Right ventricle myocardium inferior (tissue), 1 donor: Measurements from ENCODE around the gene RASA1. TPM values are rescaled to one million over a fixed set of nuclear protein-coding genes. Genes with fewer than 3 reads are reported as not detected.
"Not testable (repeated sequence)": the region's sequence is repeated elsewhere in the genome, so short reads cannot be mapped to it uniquely, and the experiment has no call there.

Experiments
- ATAC-seq: fragments of 200-7000 bp; cut with Tn5 transposase; one replicate; pipeline ENCODE4 v1.9.1; 2020; ENCODE audit warnings: mild to moderate bottlenecking, moderate library complexity
- DNase-seq: peaks from one replicate; pipeline ENCODE4 v3.0.0; 2021; ENCODE audit errors: missing footprints
- intact Hi-C: fragments of 100-400 bp; cut with DNase I; formaldehyde crosslinking; loops from one replicate; pipeline ENCODE4 v1.11.0; 2022
- total RNA-seq: library from RNA; stranded (reverse); fragmentation: NEBNext Ultra II Directional; extraction: Animal tissue kit (Norgen Biotek cat#: 25700); gene quantifications from one replicate; pipeline ENCODE4 v1.2.1, GENCODE V29; 2021
- donor health status: DM: no; HTN: yes; CAD: no; lungs with severe emphysema.

RASA1 gene
- total RNA-seq, 1 donor from 2014 or later = 19.8 TPM

DNA sequence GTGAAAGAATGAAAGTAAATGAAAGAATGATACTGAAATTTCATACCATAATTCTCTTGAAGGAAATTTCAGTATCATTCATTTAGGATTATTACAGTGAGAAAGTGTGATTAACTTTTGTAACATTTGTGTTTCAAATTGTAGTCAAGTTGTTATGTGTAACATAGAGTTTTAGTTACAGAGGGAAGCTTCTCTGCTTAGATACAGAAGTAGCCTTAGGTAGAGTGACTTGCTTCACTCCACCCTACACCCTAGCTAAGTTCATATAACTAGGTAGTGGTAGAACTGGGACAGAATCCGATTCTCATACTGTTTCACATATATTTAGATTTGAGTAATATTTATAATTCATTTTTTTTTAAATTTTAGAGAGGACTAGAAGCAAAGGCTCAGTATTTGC is 9.0 kb downstream of the RASA1 start:
- DNase-seq (no peak), ATAC-seq (no peak)
- intact Hi-C loops = no loop called here

DNA sequence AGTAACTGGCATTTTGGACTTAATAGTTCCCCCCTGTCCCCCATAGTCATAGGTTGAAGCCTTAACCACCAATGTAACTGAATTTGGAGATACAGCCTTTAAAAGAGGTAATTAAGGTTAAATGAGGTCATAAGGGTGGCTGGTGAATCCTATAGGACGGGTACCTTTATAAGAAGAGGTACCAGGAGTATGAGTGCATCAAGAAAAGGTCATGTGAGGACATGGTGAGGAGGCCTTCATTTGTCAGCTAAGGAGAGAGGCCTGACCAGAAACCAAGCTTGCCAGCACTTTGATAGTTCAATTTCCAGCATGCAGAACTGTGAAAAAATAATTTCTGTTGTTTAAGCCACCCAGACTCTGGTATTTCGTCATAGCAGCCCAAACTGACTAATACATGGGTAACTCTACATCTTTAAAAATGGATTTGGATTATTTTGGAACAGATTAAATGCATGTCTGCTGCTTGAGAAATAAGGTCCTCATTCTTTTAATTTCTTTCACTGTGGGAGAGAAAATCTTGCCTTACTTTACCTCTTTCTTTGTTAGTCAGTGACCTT is 9.7 kb downstream of the RASA1 start:
- intact Hi-C loops = no loop called here
- DNase-seq (no peak), ATAC-seq (no peak)

DNA sequence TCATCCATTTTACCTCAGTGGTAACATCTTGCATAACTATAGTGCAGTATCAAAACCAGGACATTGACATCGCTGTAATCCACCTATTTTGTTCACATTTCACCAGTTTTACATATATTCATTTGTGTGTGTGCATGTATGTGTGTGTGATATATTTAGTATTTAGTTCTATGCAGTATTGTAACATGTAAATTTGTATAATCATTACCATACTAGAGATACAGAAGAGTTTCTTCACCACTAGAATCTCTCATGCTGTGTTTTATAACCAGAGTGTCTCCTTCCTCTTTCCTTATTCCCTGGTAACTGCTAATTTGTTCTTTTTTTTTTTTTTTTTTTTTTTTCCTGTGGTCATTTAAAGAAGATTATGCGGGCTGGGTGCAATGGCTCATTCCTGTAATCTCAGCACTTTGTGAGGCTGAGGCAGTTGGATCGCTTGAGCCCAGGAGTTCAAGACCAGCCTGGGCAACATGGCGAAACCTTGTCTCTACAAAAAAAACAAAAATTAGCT is 11.0 kb downstream of the RASA1 start:
- DNase-seq (no peak), ATAC-seq (no peak)
- intact Hi-C loops = no loop called here

DNA sequence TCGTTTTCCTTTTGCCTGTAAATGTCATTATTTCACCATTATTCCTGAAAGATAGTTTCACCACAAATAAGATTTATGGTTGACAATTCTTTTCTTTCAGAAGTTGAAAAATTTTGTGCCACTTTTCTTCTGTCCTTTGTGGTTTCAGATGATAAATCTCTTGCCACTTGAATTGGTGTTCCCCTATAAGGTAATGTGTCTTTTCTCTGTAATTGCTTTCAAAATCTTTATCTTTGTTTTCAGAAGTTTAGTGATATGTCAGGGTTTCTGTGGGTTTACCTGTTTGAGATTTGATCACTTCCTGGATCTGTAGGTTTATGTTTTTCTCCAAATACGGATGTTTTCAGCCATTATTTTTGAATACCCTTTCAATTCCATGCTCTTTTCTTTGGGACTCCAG is 14.6 kb downstream of the RASA1 start:
- intact Hi-C loops = no loop called here
- DNase-seq (no peak), ATAC-seq (no peak)

DNA sequence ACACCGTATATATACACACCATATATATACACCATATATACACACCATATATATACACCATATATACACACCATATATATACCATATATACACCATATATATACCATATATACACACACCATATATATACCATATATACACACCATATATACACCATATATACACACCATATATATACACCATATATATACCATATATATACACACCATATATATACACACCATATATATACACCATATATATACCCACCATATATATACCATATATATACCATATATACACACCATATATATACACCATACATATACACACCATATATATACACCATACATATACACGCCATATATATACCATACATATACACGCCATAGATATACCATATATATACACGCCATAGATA is 19.6 kb downstream of the RASA1 start:
- DNase-seq, intact Hi-C loops, ATAC-seq: not testable (repeated sequence)

DNA sequence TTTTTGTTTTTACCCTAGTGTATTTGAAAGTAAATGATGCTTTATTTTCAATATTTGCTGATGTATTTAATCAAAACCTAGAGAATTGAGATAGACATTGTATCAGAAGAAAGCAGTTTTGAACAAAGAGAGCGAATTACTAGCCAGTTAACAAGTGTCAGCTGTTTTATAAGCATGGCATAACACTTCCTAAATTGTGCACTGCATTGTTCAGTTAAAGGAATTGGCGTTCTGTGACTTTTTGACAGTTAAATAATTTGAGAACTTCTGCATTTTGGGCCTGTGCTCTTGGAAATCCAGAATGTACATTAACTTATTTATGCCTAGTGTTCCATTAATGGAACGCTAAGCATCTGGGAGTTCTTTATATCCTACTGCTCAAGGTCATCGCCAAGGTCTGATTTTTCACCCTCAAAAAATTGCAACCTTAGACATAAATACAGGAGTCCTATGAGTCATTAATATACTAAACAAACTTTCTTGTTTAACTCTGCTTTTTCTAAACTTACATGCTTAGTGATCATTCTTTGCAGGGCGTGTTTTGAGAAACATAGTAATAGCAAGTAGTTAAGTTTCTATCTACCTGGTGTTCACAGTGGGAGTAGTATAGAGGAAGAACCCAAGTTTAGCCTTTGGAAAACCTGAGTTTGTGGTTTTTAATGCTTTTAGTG is 31.1 kb downstream of the RASA1 start:
- intact Hi-C loops = no loop called here
- no peak for ATAC-seq

DNA sequence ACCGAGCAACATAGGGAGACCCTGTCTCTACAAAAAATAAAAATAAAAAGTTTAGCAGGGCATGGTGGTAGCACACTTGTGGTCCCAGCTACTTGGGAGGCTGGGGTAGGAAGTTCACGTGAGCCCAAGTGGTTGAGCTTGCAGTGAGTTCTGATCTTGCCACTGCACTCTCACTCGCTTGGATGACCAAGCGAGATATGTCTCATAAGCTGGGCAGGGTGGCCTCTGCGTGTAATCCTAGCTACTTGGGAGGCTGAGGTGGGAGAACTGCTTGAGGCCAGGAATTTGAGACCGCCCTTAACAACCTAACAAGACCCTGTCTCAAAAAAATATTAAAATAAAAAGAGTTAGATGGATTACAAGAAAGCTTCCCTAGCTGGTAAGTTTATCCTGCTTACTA is 32.5 kb downstream of the RASA1 start:
- intact Hi-C loops = no loop called here
- no peak for ATAC-seq
- no peak for DNase-seq

More for the DNA sequence above, 31.1 kb downstream of the RASA1 start:
- DNase-seq = no peak

DNA sequence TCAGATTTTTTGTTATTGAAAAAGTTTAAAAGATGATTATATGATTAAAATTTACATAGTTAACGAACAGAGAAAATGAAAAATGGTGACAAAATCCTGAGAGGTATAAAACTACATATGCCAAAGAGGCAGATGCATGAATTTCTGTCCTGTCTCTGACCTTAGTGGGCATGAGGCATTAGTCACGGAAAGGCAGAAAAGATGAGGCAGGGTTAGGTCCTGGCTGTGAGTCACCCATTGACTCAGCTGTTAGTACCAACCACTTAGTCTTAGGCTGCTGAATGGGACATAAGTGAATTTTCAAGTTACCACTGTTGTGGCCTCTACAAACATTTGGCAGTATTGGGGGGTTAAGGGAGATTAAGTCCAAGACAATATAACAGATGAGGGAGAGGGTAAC is 33.1 kb downstream of the RASA1 start:
- DNase-seq = no peak
- intact Hi-C loops = no loop called here

DNA sequence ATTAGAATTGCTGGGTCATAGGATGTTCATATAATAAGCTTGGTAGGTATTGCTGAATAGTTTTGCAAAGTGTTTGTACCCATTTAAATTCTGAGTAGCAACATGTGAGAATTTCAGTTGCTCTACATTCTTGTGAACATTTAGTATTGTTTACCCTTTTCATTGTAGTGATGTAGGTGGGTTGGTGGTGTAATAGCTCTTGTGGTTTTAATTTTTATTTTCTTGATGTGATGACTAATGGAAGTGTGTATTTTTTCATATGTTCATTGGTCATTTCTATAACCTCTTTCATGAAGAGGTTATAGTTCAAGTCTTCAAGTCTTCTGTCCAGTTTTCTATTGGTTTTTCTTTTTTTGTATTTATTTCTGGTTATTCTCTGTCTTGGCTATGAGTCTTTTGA is 34.4 kb downstream of the RASA1 start:
- DNase-seq = no peak
- intact Hi-C loops = no loop called here

More for the DNA sequence above, 33.1 kb downstream of the RASA1 start:
- no peak for ATAC-seq

DNA sequence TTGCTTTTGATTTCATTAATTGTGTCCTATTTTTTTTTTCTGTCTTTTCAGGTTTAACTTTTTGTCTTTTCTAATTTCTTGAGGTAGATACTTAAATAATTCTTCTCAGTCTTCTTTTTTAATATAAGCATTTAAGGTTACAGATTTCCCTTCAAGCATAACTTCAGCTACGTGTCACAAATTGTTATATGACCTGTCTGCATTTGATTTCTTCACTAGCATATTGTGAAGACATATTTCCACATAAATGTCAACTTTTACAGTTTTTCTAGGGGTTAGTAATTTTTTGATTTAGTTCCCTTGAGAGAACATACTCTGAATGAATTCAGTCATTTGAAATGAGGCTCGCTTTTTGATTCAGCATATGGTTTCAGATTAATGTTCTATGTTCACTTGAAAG is 35.6 kb downstream of the RASA1 start:
- ATAC-seq = no peak
- intact Hi-C loops = no loop called here
- no peak for DNase-seq

More for the DNA sequence above, 34.4 kb downstream of the RASA1 start:
- ATAC-seq = no peak

DNA sequence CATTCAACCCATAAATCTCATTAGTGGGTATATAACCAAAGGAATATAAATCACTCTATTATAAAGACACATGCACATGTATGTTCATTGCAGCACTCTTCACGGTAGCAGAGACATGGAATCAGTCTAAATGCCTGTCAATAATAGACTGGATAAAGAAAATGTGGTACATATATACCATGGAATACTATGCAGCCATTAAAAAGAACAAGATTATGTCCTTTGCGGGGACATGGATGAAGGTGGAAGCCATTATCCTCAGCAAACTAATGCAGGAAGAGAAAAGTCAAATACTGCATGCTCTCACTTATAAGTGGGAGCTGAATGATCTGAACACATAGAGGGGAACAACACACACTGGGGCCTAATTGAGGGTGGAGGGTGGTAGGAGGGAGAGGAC is 38.4 kb downstream of the RASA1 start:
- intact Hi-C loops, DNase-seq, ATAC-seq: not testable (repeated sequence)

DNA sequence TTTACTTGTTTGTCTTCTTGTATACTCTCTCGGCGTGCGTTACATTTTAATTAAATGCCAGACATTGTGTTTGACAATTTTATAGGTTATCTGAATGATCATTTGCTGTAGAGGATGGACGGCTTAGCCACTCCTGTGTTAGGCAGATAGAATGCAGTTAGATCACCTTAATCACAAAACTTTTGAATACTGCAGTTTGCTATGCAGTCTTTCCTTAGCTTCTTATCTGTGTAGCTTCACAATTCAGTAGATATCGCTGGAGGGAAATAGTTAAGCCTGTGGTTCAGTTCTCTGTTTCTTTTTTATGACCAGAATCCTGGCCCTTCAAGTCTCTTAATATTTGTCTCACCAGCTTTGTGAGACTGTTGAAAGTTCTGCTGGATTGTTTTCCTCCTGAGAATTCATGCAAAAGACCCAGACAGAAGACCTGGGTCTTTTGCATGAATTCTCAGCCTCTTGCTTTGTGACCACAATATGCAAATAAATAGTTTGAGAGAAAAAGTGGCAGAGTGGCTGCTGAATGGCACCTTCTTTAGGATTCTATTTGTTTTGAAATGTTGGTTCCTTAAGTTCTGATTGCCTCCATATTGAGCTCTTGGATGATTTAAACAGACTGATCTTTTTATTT is 40.2 kb downstream of the RASA1 start:
- DNase-seq = no peak
- intact Hi-C loops = no loop called here
- no peak for ATAC-seq

DNA sequence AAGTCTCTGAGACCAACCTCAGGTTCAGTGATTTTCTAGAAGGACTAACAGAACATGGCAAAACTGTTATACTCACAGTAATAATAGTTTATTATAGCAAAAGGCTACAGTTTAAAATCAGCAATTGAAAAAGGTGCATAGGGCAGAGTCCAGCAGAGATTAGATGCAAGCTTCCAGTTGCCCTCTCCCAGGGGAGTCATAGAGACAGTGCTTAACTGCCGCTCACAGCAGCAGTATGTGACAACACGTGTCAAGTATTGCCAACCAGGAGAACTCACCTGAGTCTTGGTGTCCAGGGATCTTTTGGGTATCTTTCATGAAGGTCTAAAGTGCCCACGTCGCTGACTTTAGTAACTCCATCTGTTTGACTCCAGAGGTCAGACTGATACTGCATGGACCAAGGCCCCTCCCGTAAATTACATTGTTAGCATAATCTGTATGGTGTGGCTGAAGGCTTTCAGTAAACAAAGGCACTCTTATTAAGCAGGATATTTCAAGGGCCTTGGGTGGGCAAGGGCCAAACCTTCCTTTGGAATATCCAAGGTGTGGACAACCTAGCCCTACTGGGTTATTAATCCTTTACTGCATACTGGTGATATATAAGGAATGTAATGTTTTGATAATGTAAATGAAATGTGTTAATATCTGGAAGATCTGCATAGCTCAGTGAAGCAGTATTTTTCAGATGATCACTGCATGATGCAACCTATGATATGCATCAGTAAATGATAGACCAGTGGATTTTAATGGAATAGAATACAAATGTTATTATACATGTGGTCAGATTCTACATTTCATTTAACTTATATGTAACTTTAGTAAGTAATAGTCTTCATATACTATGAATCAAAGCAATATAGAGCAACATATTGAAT is 44.0 kb downstream of the RASA1 start:
- intact Hi-C loops = no loop called here
- ATAC-seq (no peak), DNase-seq (no peak)

DNA sequence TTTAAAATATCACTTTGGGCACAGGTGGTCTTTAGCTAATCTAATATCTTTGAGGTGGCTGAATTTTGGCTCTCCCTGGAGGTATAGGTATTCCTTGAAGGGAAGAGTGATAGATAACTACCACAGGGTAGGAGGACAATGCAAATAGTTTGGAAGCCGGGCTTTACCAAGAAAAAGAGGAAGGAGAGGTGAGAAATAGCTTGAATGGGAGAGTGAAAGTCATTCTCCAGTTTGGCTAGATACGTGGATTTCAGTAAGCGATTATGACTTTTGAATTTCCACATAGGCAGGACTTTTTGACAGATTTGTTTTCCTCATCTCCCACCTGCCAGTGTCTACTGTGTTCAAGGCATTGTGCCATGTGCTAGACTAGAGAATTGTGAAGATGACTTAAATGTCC is 45.5 kb downstream of the RASA1 start:
- intact Hi-C loops = no loop called here
- no peak for DNase-seq
- ATAC-seq = no peak

DNA sequence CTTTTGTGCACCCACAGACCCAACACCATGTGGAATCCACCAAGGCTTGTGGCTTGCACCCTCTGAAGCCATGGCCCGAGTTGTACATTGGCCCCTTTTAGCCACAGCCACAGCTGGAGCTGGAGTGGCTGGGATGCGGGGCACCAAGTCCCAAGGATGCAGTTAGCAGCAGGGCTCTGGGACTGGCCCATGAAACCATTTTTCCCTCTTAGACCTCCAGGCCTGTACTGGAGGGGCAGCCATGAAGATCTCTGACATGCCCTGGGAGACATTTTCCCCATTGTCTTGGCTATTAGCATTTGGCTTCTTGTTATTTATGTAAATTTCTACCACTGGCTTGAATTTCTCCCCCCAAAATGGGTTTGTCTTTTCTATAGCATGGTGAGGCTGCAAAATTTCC is 51.8 kb downstream of the RASA1 start:
- ATAC-seq = no peak
- DNase-seq = no peak
- intact Hi-C loops = no loop called here

DNA sequence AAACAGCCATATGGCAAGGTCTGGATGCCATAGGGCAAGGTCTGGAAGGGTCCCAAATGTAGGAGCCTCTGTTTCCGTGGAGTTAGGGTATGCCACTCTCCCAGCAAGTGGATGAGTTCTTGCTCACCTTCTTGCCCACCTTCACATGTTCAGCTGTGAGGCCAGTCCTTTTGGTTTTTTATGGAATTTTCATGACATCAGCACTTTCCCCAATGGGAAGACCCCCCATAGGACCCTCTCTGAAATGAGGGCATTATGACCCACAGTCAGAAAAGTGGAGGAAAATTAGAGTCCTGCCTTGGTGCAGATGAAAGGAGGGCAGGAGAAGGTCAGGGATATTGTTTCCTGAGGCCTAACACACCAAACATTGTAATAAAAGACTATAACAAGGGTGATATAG is 53.9 kb downstream of the RASA1 start:
- DNase-seq (no peak), ATAC-seq (no peak)
- intact Hi-C loops = no loop called here

DNA sequence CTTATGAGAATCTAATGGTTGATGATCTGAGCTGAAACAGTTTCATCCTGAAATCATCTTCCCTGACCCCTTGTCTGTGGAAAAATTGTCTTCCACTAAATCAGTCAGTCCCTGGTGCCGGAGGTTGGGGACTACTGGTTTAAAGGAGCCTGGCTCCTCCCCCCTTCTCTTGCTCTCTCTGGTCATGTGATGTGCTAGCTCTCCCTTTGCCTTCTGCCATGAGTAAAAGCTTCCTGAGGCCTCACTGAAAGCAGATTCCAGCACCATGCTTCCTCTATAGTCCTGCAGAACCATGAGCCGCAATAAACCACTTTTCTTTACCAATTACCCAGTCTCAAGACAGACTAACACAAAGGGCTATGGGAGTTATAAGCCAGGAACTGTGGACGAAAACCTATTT is 54.7 kb downstream of the RASA1 start:
- DNase-seq (no peak), ATAC-seq (no peak)
- intact Hi-C loops = no loop called here

DNA sequence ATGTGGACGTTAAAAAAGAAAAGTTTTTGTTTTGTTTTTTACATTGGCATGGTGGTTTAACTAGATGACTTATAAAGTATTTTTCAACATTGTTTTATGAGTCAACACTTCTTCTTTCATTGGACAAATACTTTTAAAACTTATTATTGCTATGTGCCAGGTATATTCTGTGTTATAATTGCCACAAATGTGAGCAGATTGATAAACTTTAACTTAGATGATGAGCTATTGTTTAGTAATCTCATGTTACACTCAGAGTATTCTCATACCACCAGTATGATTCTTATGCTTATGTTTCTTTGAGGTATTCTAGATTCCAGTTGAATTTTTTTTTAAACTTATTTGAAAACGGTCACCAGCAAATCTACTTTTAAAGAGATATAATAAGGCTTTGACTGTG is 60.3 kb downstream of the RASA1 start:
- intact Hi-C loops = no loop called here
- DNase-seq = no peak
- no peak for ATAC-seq

DNA sequence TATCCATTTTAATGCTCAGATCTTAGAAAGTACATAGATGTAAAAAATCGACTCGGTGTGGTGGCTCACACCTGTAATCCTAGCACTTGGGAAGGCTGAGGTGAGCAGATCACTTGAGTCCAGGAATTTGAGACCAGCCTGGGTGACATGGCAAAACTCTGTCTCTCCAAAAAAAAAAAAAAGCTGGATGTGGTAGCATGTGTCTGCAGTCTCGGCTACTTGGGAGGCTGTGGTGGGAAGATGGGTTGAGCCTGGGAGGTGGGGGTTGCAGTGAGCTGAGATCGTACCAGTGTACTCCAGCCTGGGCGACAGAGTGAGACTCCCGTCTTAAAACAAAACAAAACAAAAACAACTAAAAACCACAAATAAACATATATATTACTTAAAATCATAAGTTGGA is 61.4 kb downstream of the RASA1 start:
- DNase-seq (no peak), ATAC-seq (no peak)
- intact Hi-C loops = no loop called here
